HUES64 (cell line): Measurements from ENCODE around the gene PLPPR1.

Experiments
- H3K27ac ChIP-seq: 2 replicates; pipeline ENCODE4 v1.7.0; 2013; ENCODE audit warnings: low read depth, low read length, inconsistent platforms
- H3K27me3 ChIP-seq: 2 replicates; pipeline ENCODE4 v1.6.1; 2013; ENCODE audit warnings: mild to moderate bottlenecking, low read length; ENCODE audit not compliant: insufficient read depth
- H3K36me3 ChIP-seq: 2 replicates; pipeline ENCODE4 v1.6.1; 2013; ENCODE audit warnings: mild to moderate bottlenecking, low read length; ENCODE audit not compliant: insufficient read depth
- H3K4me1 ChIP-seq: 2 replicates; pipeline ENCODE4 v1.6.1; 2013; ENCODE audit warnings: mild to moderate bottlenecking, low read length, moderate library complexity; ENCODE audit not compliant: insufficient read depth
- H3K4me3 ChIP-seq: 2 replicates; pipeline ENCODE4 v1.5.1; 2013; ENCODE audit warnings: mild to moderate bottlenecking, low read length, moderate library complexity
- H3K9ac ChIP-seq: 2 replicates; pipeline ENCODE4 v1.6.1; 2013; ENCODE audit warnings: mild to moderate bottlenecking, low read depth, low read length
- H3K9me3 ChIP-seq: 2 replicates; pipeline ENCODE4 v1.6.1; 2013; ENCODE audit warnings: low read depth, low read length; ENCODE audit not compliant: insufficient read depth
- WGBS: fragments of 150-250, 120-280 bp; methylation state at CpG from one replicate; pipeline ENCODE4 v1.1.7; 2013; ENCODE audit warnings: missing lambda C conversion rate; 5-methylcytosine and 5-hydroxymethylcytosine counted together

Gene PLPPR1

GRCh38 chr9:101352892-101353463 lies 324.5 kb downstream of the PLPPR1 start:
- H3K9me3 ChIP-seq: no peaks in the 10 kb centered on the region
- no peaks in the 10 kb centered on the region for H3K27me3 ChIP-seq
- no peak overlapping the region for H3K4me3 ChIP-seq
- no peak overlapping the region for H3K27ac ChIP-seq
- no peaks in the 10 kb centered on the region for H3K4me1 ChIP-seq
- no peaks in the 10 kb centered on the region for H3K36me3 ChIP-seq
- WGBS: 93% methylated on average over 6 of the region's 6 CpGs
- no peak overlapping the region for H3K9ac ChIP-seq

- Histone ChIP-seq H3K9me3 (no peaks in the 10 kb centered on the region), H3K36me3 (no peaks in the 10 kb centered on the region), H3K27me3 (no peaks in the 10 kb centered on the region), H3K4me3 (no peak overlapping the region), H3K9ac (no peak overlapping the region), H3K27ac (no peak overlapping the region), H3K4me1 (no peaks in the 10 kb centered on the region)
- WGBS: 97% methylated on average over 2 of the region's 2 CpGs
These were observed 325.2 kb downstream of the PLPPR1 start for GRCh38 chr9:101353683-101354082.

- H3K27me3 ChIP-seq: no peaks in the 10 kb centered on the region
- no peak overlapping the region for H3K4me3 ChIP-seq
- H3K9me3 ChIP-seq: no peaks in the 10 kb centered on the region
- 90% methylated on average over 5 of the region's 5 CpGs for WGBS
- no peak overlapping the region for H3K27ac ChIP-seq
- no peaks in the 10 kb centered on the region for H3K4me1 ChIP-seq
- no peak overlapping the region for H3K9ac ChIP-seq
- H3K36me3 ChIP-seq: no peaks in the 10 kb centered on the region
These were observed 325.7 kb downstream of the PLPPR1 start for GRCh38 chr9:101354143-101354764.

GRCh38 chr9:101354765-101355708 lies 326.5 kb downstream of the PLPPR1 start:
- no peaks in the 10 kb centered on the region for H3K27me3 ChIP-seq
- 89% methylated on average over 7 of the region's 7 CpGs for WGBS
- no peaks in the 10 kb centered on the region for H3K36me3 ChIP-seq
- H3K9ac ChIP-seq: no peak overlapping the region
- no peak overlapping the region for H3K4me3 ChIP-seq
- no peaks in the 10 kb centered on the region for H3K9me3 ChIP-seq
- H3K27ac ChIP-seq: no peak overlapping the region
- H3K4me1 ChIP-seq: no peaks in the 10 kb centered on the region

DNA sequence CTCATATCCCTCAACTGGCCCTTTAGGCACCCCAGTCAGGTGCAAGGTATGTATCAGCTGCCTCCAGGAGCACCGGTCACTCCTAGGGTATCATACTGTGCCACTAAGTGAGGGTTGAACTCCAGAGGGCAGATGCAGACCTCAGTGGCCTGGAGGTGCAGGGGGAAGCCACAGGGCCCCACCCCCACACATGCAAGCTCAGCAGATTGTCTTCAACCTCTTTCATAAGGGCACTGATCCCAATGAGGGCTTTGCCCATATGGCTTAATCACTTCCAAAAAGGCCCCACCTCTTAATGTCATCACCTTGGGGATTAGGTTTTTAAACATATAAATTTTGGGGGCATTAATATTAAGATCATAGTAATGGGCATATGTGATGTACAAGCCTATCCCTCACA lies 328.1 kb downstream of the PLPPR1 start:
- Histone ChIP-seq H3K9ac (no peak overlapping the region), H3K36me3 (no peaks in the 10 kb centered on the region), H3K4me1 (no peaks in the 10 kb centered on the region), H3K27me3 (no peaks in the 10 kb centered on the region), H3K4me3 (no peak overlapping the region), H3K9me3 (no peaks in the 10 kb centered on the region), H3K27ac (no peak overlapping the region)
- WGBS: 0% methylated on average over 1 of the region's 1 CpG

DNA sequence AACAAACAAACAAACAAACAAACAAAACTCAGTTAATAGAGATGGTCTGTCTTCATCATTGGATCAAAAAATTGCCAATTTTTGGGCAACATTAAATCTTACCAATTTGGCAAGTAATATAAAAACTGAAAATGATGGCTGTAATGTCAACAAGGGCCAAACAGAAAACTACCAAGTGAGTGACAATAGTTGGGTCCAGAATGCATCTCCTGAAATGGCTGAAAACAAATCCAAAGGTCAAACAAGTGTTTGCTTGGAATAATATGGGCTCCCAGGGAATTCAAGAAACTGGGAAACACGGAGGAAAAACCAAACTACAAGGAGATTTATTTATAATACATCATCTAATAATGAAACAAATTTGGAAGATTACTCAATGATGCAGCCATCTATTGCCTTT lies 331.2 kb downstream of the PLPPR1 start:
- no peaks in the 10 kb centered on the region for H3K36me3 ChIP-seq
- no peak overlapping the region for H3K4me3 ChIP-seq
- no peak overlapping the region for H3K9ac ChIP-seq
- H3K27me3 ChIP-seq: no peaks in the 10 kb centered on the region
- H3K4me1 ChIP-seq: no peaks in the 10 kb centered on the region
- no peaks in the 10 kb centered on the region for H3K9me3 ChIP-seq
- WGBS: 100% methylated on average over 1 of the region's 1 CpG
- no peak overlapping the region for H3K27ac ChIP-seq

GRCh38 chr9:101360647-101361046 lies 332.1 kb downstream of the PLPPR1 start:
- H3K36me3 ChIP-seq: no peaks in the 10 kb centered on the region
- H3K9me3 ChIP-seq: no peaks in the 10 kb centered on the region
- H3K27ac ChIP-seq: no peak overlapping the region
- H3K4me3 ChIP-seq: no peak overlapping the region
- no peak overlapping the region for H3K9ac ChIP-seq
- no peaks in the 10 kb centered on the region for H3K4me1 ChIP-seq
- no peaks in the 10 kb centered on the region for H3K27me3 ChIP-seq

DNA sequence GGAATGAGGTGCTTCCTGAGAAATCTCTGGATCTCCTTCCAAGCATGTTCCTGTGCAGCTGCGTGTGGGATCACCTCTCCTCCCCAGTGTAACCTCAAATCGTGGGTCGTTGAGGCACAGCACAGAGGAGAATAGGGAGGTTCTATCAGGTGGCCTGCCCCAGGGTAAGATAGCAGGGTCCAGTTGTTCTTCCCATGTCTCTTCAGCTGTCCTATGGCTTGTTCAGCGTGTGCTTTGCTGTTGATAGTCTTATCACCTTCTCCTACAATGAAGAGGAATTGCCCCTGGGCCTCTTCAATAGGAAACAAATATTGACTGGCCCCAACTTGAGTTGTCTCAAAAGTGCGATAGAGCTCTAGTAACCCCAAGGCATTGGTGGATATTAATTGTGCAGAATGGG lies 333.9 kb downstream of the PLPPR1 start:
- no peaks in the 10 kb centered on the region for H3K36me3 ChIP-seq
- no peak overlapping the region for H3K9ac ChIP-seq
- no peaks in the 10 kb centered on the region for H3K4me1 ChIP-seq
- no peak overlapping the region for H3K27ac ChIP-seq
- no peaks in the 10 kb centered on the region for H3K9me3 ChIP-seq
- WGBS: 94% methylated on average over 5 of the region's 5 CpGs
- H3K27me3 ChIP-seq: no peaks in the 10 kb centered on the region
- no peak overlapping the region for H3K4me3 ChIP-seq

DNA sequence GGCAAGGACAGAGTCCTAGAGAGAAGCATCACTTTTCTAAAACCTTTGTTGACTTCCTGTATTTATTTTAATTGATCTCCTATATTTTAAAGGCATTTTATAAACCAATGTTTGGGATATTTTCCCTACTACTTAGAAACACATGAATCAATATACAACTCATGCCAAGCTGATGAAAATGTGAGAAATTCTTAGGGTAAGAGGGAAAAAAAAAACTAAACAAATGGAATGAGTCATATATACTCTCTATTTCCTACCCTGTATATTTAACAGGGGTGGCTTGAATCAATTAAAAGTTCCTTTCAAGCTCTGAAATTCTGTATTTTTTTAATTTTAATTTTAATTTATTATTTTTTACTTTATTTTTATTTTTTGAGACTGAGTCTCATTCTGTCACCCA lies 336.7 kb downstream of the PLPPR1 start:
- Histone ChIP-seq H3K4me1 (0 out of 2 replicates have a peak, but pooled peaks cover 6% of the 10 kb centered on the region), H3K27me3 (no peaks in the 10 kb centered on the region), H3K9me3 (no peaks in the 10 kb centered on the region), H3K27ac (no peak overlapping the region), H3K4me3 (no peak overlapping the region), H3K9ac (no peak overlapping the region), H3K36me3 (no peaks in the 10 kb centered on the region)

GRCh38 chr9:101366038-101366756 lies 337.7 kb downstream of the PLPPR1 start:
- Histone ChIP-seq H3K27ac (no peak overlapping the region), H3K36me3 (no peaks in the 10 kb centered on the region), H3K27me3 (no peaks in the 10 kb centered on the region), H3K9ac (no peak overlapping the region), H3K4me3 (no peak overlapping the region), H3K4me1 (0 out of 2 replicates have a peak, but pooled peaks cover 6% of the 10 kb centered on the region), H3K9me3 (no peaks in the 10 kb centered on the region)
- 69% methylated on average over 5 of the region's 5 CpGs for WGBS

GRCh38 chr9:101367323-101367722 lies 338.8 kb downstream of the PLPPR1 start:
- H3K36me3 ChIP-seq: no peaks in the 10 kb centered on the region
- no peak overlapping the region for H3K27ac ChIP-seq
- H3K9ac ChIP-seq: no peak overlapping the region
- WGBS: 94% methylated on average over 3 of the region's 3 CpGs
- H3K27me3 ChIP-seq: no peaks in the 10 kb centered on the region
- H3K4me1 ChIP-seq: peaks cover 6% of the 10 kb centered on the region; the same call in 1 of the 2 replicates
- no peak overlapping the region for H3K4me3 ChIP-seq
- 0 out of 2 replicates have a peak, but pooled peaks cover 2% of the 10 kb centered on the region for H3K9me3 ChIP-seq
